CD8-positive, alpha-beta memory T cell (primary cell): ENCODE data around the gene NID1. TPM values are rescaled to one million over a fixed set of nuclear protein-coding genes. Genes with fewer than 3 reads are reported as not detected.
A peak's percentile ranks its signal among the peaks of the same experiment; 100 is the strongest.
"Not testable (repeated sequence)": the region's sequence is repeated elsewhere in the genome, so short reads cannot be mapped to it uniquely, and the experiment has no call there.

Experiments
- CTCF ChIA-PET: fragments of 350-600 bp; sonication (Branson Sonifier 250); formaldehyde crosslinking; loops from one replicate; lab custom pipeline; 2021; ENCODE audit warnings: antibody characterized with exemption; lab: Charles Lee
- POLR2A ChIA-PET: fragments of 350-600 bp; sonication (Branson Sonifier 250); formaldehyde crosslinking; loops from one replicate; lab custom pipeline; 2021; ENCODE audit warnings: antibody characterized with exemption; lab: Charles Lee
- DNase-seq, 5 donors: peaks; one replicate each; pipeline versions ENCODE4 v3.0.0 to v3.0.0-alpha.2; 2020 to 2022; ENCODE audit warnings: mixed read lengths in 1 of 5
- H3K27ac ChIP-seq: one replicate; pipeline ENCODE4 v1.7.0; 2013; ENCODE audit warnings: low read depth, mild to moderate bottlenecking, low read length, moderate library complexity
- H3K27me3 ChIP-seq: 2 replicates; pipeline ENCODE4 v1.7.0; 2013; ENCODE audit warnings: low read length, mild to moderate bottlenecking; ENCODE audit not compliant: insufficient read depth, poor library complexity, severe bottlenecking
- H3K36me3 ChIP-seq: 2 replicates; pipeline ENCODE4 v1.7.0; 2013; ENCODE audit warnings: mild to moderate bottlenecking, low read length, moderate library complexity; ENCODE audit not compliant: insufficient read depth
- H3K4me1 ChIP-seq: 2 replicates; pipeline ENCODE4 v1.7.0; 2013; ENCODE audit warnings: mild to moderate bottlenecking, low read length, moderate library complexity; ENCODE audit not compliant: insufficient read depth
- H3K4me3 ChIP-seq: 2 replicates; pipeline ENCODE4 v1.7.0; 2013; ENCODE audit warnings: mild to moderate bottlenecking, low read length
- H3K9me3 ChIP-seq: 2 replicates; pipeline ENCODE4 v1.7.0; 2013; ENCODE audit warnings: mild to moderate bottlenecking, low read length
- H3K27ac Mint-ChIP-seq, 8 donors: one replicate each; pipeline ENCODE4 v1.8.0; 2020 to 2021; ENCODE audit warnings: mixed read lengths in 8 of 8, mild to moderate bottlenecking in 6 of 8, inconsistent platforms in 3 of 8, moderate library complexity in 3 of 8
- H3K27me3 Mint-ChIP-seq, 2 donors: one replicate each; pipeline ENCODE4 v1.8.0; 2020 to 2021; ENCODE audit warnings: mixed read lengths in 2 of 2, mild to moderate bottlenecking in 1 of 2, moderate library complexity in 1 of 2
- H3K36me3 Mint-ChIP-seq, 3 donors: one replicate each; pipeline ENCODE4 v1.8.0; 2020 to 2021; ENCODE audit warnings: mixed read lengths in 3 of 3, inconsistent platforms in 1 of 3, mild to moderate bottlenecking in 1 of 3
- H3K4me1 Mint-ChIP-seq, 3 donors: one replicate each; pipeline ENCODE4 v1.8.0; 2020 to 2021; ENCODE audit warnings: mixed read lengths in 3 of 3, inconsistent platforms in 1 of 3, mild to moderate bottlenecking in 1 of 3
- H3K4me3 Mint-ChIP-seq, 7 donors: one replicate each; pipeline ENCODE4 v1.8.0; 2020 to 2021; ENCODE audit warnings: mixed read lengths in 7 of 7, mild to moderate bottlenecking in 6 of 7, moderate library complexity in 4 of 7, inconsistent platforms in 2 of 7
- H3K9me3 Mint-ChIP-seq, 5 donors: one replicate each; pipeline ENCODE4 v1.8.0; 2020 to 2022; ENCODE audit warnings: mixed read lengths in 5 of 5, mild to moderate bottlenecking in 3 of 5, moderate library complexity in 2 of 5, inconsistent platforms in 1 of 5
- polyA plus RNA-seq: library from polyadenylated mRNA; unstranded; fragments of 300-500 nt; fragmentation: Illumina TruSeq; gene quantifications from one replicate; pipeline ENCODE4 v1.2.3, GENCODE V29; 2021
- total RNA-seq, 2 experiments: library from RNA; stranded (reverse); gene quantifications; one replicate each; pipeline ENCODE4 v1.2.3, GENCODE V29; 2021

NID1 gene
- total and polyA plus RNA-seq, 3 experiments from 2014 or later = 0.09 to 0.15 TPM; not detected in 1

DNA sequence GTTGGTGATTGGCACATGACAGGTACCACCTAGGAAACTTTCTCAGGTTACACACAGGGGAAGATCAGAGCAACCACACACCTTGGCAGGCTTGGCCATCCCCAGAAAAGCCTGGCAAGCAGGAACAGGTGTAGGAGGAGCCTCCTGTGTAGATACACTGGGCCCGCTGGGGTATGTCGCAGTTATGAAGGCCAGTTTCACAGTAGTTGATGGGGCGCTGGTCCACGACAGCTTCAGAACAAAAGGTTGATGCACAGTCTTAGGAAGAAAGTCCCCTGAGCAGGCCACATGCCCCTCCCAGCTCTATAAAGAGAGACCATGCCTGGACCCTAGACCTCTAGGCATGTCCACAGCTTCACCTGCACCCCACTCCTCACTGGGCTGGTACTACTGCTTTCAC is 51.6 kb downstream of the NID1 start:
- CTCF ChIA-PET = interaction anchor here (3.0 kb wide), 1 partner anchor 42 kb away, joined by 13 read pairs; no protein-coding TSS in a partner anchor
- H3K27ac Mint-ChIP-seq = no peak overlapping the region
- no peaks in the 10 kb centered on the region for H3K36me3 Mint-ChIP-seq
- POLR2A ChIA-PET = no interaction called here
- no peaks in the 10 kb centered on the region for H3K4me1 ChIP-seq
- no peak overlapping the region for H3K27ac ChIP-seq
- H3K27me3 ChIP-seq = no peaks in the 10 kb centered on the region
- H3K4me3 Mint-ChIP-seq = no peak overlapping the region
- peaks cover 0 to 2% of the 10 kb centered on the region in 2 donors for H3K27me3 Mint-ChIP-seq
- H3K9me3 ChIP-seq = no peaks in the 10 kb centered on the region
- H3K36me3 ChIP-seq = no peaks in the 10 kb centered on the region
- DNase-seq = no peak
- no peaks in the 10 kb centered on the region for H3K9me3 Mint-ChIP-seq
- H3K4me1 Mint-ChIP-seq = no peaks in the 10 kb centered on the region
- no peak overlapping the region for H3K4me3 ChIP-seq

DNA sequence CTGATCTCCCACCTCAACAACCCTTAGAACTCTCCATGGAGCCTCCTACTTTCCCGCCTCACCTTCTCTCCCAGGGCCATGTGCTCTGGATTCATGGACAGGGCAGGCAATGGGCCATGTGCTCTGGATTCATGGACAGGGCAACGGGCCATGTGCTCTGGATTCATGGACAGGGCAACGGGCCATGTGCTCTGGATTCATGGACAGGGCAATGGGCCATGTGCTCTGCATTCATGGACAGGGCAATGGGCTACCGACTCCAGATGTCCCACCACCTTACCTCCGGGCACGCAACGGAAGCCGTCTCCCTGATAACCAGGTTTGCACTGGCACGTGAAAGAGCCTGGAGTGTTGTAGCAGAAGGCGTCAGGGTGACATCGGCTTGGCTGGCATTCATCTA is 53.2 kb downstream of the NID1 start:
- CTCF ChIA-PET = no interaction called here
- H3K36me3 ChIP-seq = no peaks in the 10 kb centered on the region
- no peaks in the 10 kb centered on the region for H3K9me3 ChIP-seq
- H3K4me3 ChIP-seq = no peak overlapping the region
- H3K27me3 ChIP-seq = no peaks in the 10 kb centered on the region
- Mint-ChIP-seq H3K9me3 (no peaks in the 10 kb centered on the region), H3K4me1 (no peaks in the 10 kb centered on the region), H3K27me3 (peaks cover 0 to 2% of the 10 kb centered on the region in 2 donors), H3K4me3 (no peak overlapping the region), H3K36me3 (no peaks in the 10 kb centered on the region), H3K27ac (no peak overlapping the region)
- no peak overlapping the region for H3K27ac ChIP-seq
- DNase-seq = no peak
- no peaks in the 10 kb centered on the region for H3K4me1 ChIP-seq
- POLR2A ChIA-PET = no interaction called here

GRCh38 chr1:236010443-236010842 is 54.4 kb downstream of the NID1 start:
- H3K36me3 Mint-ChIP-seq = no peaks in the 10 kb centered on the region
- Histone ChIP-seq H3K36me3 (no peaks in the 10 kb centered on the region), H3K4me1 (no peaks in the 10 kb centered on the region), H3K4me3 (no peak overlapping the region), H3K27ac (no peak overlapping the region), H3K9me3 (no peaks in the 10 kb centered on the region), H3K27me3 (no peaks in the 10 kb centered on the region)
- H3K4me1 Mint-ChIP-seq = no peaks in the 10 kb centered on the region
- CTCF ChIA-PET = no interaction called here
- no peak overlapping the region for H3K4me3 Mint-ChIP-seq
- POLR2A ChIA-PET = no interaction called here
- peaks cover 0 to 2% of the 10 kb centered on the region in 2 donors for H3K27me3 Mint-ChIP-seq
- no peak for DNase-seq
- H3K27ac Mint-ChIP-seq = no peak overlapping the region
- H3K9me3 Mint-ChIP-seq = no peaks in the 10 kb centered on the region

- ChIA-PET POLR2A (no interaction called here), CTCF (no interaction called here)
- DNase-seq = no peak
- Histone ChIP-seq H3K27ac (no peak overlapping the region), H3K9me3 (no peaks in the 10 kb centered on the region), H3K4me1 (no peaks in the 10 kb centered on the region), H3K36me3 (no peaks in the 10 kb centered on the region), H3K4me3 (no peak overlapping the region), H3K27me3 (no peaks in the 10 kb centered on the region)
- H3K27me3 Mint-ChIP-seq = peaks cover 0 to 2% of the 10 kb centered on the region in 2 donors
- no peaks in the 10 kb centered on the region for H3K36me3 Mint-ChIP-seq
- no peak overlapping the region for H3K4me3 Mint-ChIP-seq
- H3K9me3 Mint-ChIP-seq = no peaks in the 10 kb centered on the region
- no peak overlapping the region for H3K27ac Mint-ChIP-seq
- H3K4me1 Mint-ChIP-seq = no peaks in the 10 kb centered on the region
Observed at GRCh38 chr1:236009857-236010256, 55.0 kb downstream of the NID1 start.

DNA sequence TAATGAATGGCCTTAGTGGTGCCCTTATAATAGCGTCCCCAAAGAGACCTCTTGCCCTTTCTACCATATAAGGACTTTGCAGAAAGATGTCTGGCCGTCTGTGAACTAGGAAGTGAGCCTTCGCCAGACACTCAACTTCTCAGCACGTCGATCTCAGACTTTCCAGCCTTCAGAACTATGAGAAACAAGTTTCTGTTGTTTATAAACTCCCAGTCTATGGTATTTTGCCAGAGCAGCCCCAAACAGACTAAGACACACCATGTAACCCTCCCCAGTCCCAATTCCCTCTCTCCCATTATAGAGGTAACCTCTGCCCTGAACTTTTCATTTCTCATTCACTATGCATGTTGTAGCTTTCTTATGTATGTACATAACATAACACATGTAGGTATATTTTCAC is 55.7 kb downstream of the NID1 start:
- Mint-ChIP-seq H3K36me3 (no peaks in the 10 kb centered on the region), H3K27me3 (peaks cover 0 to 2% of the 10 kb centered on the region in 2 donors), H3K9me3 (no peaks in the 10 kb centered on the region), H3K4me3 (no peak overlapping the region), H3K27ac (no peak overlapping the region), H3K4me1 (peaks cover under 1 to 3% (median 2%) of the 10 kb centered on the region in 3 donors)
- ChIA-PET CTCF (no interaction called here), POLR2A (no interaction called here)
- no peaks in the 10 kb centered on the region for H3K9me3 ChIP-seq
- no peaks in the 10 kb centered on the region for H3K27me3 ChIP-seq
- H3K4me1 ChIP-seq = no peaks in the 10 kb centered on the region
- no peak overlapping the region for H3K27ac ChIP-seq
- no peak overlapping the region for H3K4me3 ChIP-seq
- no peaks in the 10 kb centered on the region for H3K36me3 ChIP-seq
- DNase-seq = no peak

DNA sequence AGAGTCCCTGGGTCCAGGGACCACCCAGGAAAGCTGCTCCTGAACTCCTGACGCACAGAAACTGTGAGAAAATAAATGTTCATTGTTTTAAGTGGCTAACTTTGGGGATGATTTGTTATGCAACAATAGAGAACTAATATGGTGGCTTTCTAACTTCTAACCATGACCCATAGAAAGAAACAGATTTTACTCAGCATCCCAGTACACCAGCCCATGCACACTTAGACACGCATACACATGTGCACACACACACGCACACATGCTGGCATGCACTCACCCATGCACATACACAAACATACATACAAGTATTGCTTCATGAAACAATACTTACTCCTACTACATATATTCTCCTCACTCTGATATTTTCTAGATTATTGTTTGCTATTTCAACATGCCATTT is 57.1 kb downstream of the NID1 start:
- no peaks in the 10 kb centered on the region for H3K4me1 ChIP-seq
- no peaks in the 10 kb centered on the region for H3K36me3 Mint-ChIP-seq
- peaks cover 0 to 1% (median 0%) of the 10 kb centered on the region in 5 donors for H3K9me3 Mint-ChIP-seq
- no peaks in the 10 kb centered on the region for H3K36me3 ChIP-seq
- H3K27ac Mint-ChIP-seq = no peak overlapping the region
- H3K27ac ChIP-seq = no peak overlapping the region
- H3K4me3 Mint-ChIP-seq = no peak overlapping the region
- peaks cover 0 to 2% of the 10 kb centered on the region in 2 donors for H3K27me3 Mint-ChIP-seq
- ChIA-PET POLR2A (no interaction called here), CTCF (no interaction called here)
- peaks cover 5 to 14% (median 11%) of the 10 kb centered on the region in 3 donors for H3K4me1 Mint-ChIP-seq
- no peaks in the 10 kb centered on the region for H3K9me3 ChIP-seq
- no peak for DNase-seq
- no peak overlapping the region for H3K4me3 ChIP-seq
- H3K27me3 ChIP-seq = no peaks in the 10 kb centered on the region

DNA sequence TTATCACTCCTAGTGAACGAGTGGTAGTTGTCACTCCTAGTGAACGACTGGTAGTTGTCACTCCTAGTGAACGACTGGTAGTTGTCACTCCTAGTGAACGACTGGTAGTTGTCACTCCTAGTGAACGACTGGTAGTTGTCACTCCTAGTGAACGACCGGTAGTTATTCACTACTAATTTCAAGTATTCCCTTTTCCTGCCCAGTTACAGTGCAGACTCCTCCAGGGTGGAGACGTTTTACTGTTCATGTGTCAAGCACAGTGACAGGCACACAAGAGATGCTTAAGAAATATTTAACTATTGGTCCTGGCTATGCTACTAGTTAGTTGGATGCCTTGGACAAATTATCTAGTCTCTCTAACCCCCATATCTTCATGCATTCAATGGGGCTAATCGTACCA is 61.8 kb downstream of the NID1 start:
- H3K36me3 Mint-ChIP-seq, H3K27me3 ChIP-seq, H3K4me3 Mint-ChIP-seq, POLR2A ChIA-PET, H3K36me3 ChIP-seq, H3K9me3 Mint-ChIP-seq, H3K27me3 Mint-ChIP-seq, DNase-seq, H3K27ac ChIP-seq, H3K4me3 ChIP-seq, H3K9me3 ChIP-seq: not testable (repeated sequence)
- Mint-ChIP-seq H3K4me1 (peaks cover 27 to 50% (median 45%) of the 10 kb centered on the region in 3 donors), H3K27ac (peak overlapping the region in 4 of 8 donors; percentile 14 to 94 (median 62))
- H3K4me1 ChIP-seq = peaks cover 24% of the 10 kb centered on the region
- CTCF ChIA-PET = interaction anchor here (1.3 to 1.6 kb wide), 2 partner anchors 32 to 499 kb away, joined by 3 to 7 read pairs; partner anchors contain the start of gene B3GALNT2

DNA sequence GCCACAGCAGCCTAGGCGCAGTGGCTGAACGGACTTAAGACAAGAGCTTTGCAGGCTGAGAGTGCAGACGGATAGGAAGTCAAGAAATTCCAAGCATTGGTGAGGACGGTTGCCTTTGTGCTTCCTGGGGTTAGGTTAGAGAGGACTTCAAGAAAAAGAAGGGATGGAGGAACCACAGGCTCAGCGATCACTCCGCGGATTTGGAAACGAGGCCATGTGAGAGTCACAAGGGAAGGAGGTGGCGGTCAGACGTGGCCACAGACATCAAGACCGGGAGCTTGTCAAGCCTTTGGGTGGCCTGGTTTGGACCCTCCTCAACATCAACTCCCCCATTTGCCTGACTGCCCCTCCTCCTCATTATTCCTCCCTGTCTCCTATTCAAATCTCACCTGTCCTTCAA is 62.3 kb downstream of the NID1 start:
- Histone ChIP-seq H3K27ac (no peak overlapping the region), H3K9me3 (no peaks in the 10 kb centered on the region), H3K27me3 (no peaks in the 10 kb centered on the region), H3K4me1 (peaks cover 24% of the 10 kb centered on the region), H3K36me3 (no peaks in the 10 kb centered on the region), H3K4me3 (no peak overlapping the region)
- Mint-ChIP-seq H3K9me3 (peaks cover 0 to 2% (median 0%) of the 10 kb centered on the region in 5 donors), H3K27me3 (no peaks in the 10 kb centered on the region), H3K36me3 (no peaks in the 10 kb centered on the region), H3K4me1 (peaks cover 30 to 53% (median 50%) of the 10 kb centered on the region in 3 donors), H3K4me3 (no peak overlapping the region), H3K27ac (peak overlapping the region in 4 of 8 donors; percentile 10 to 96 (median 62))
- CTCF ChIA-PET = interaction anchor here (1.3 kb wide), 1 partner anchor 498 kb away, joined by 3 read pairs; the partner anchor contains the start of gene B3GALNT2
- DNase-seq = no peak
- POLR2A ChIA-PET = no interaction called here
